HEK293T (cell line): Measurements from ENCODE around the gene HSF5.

Source experiments
- CTCF ChIA-PET: fragments of 350-600 bp; formaldehyde crosslinking; extraction: SDS; loops from one replicate; lab custom pipeline; 2021; ENCODE audit warnings: antibody characterized with exemption, inconsistent platforms; lab: Yijun Ruan, JAX
- POLR2A ChIA-PET: fragments of 350-600 bp; formaldehyde crosslinking; extraction: SDS; loops from one replicate; lab custom pipeline; 2020; ENCODE audit warnings: antibody characterized with exemption, inconsistent platforms; lab: Yijun Ruan, JAX
- DNase-seq: peaks from one replicate; pipeline ENCODE4 v3.0.0; 2012; ENCODE audit warnings: mixed read lengths; ENCODE audit errors: extremely low spot score
- ARNT ChIP-seq: fragments of 450-650 bp; IDR thresholded peaks from 2 replicates; pipeline ENCODE4 v1.6.1; 2017; ENCODE audit warnings: mild to moderate bottlenecking
- BHLHE40 ChIP-seq: fragments of 450-650 bp; IDR thresholded peaks from 2 replicates; pipeline ENCODE4 v1.6.1; 2016; ENCODE audit warnings: mild to moderate bottlenecking, moderate library complexity, borderline replicate concordance
- CTBP1 ChIP-seq: fragments of 450-650 bp; IDR thresholded peaks from 2 replicates; pipeline ENCODE4 v1.6.1; 2016; ENCODE audit warnings: borderline replicate concordance
- ELF4 ChIP-seq: fragments of 450-650 bp; IDR thresholded peaks from 2 replicates; pipeline ENCODE4 v1.6.1; 2017; ENCODE audit warnings: antibody characterized with exemption
- FOXA1 ChIP-seq: fragments of 450-650 bp; IDR thresholded peaks from 2 replicates; pipeline ENCODE4 v1.6.1; 2016; ENCODE audit warnings: mild to moderate bottlenecking
- FOXK2 ChIP-seq: fragments of 450-650 bp; IDR thresholded peaks from 2 replicates; pipeline ENCODE4 v1.6.1; 2016; ENCODE audit warnings: mild to moderate bottlenecking
- FOXM1 ChIP-seq: fragments of 450-650 bp; IDR thresholded peaks from 2 replicates; pipeline ENCODE4 v1.6.1; 2017; ENCODE audit warnings: mild to moderate bottlenecking, borderline replicate concordance
- HDGF ChIP-seq: fragments of 450-650 bp; IDR thresholded peaks from 2 replicates; pipeline ENCODE4 v1.6.1; 2017; ENCODE audit warnings: antibody characterized with exemption, borderline replicate concordance
- L3MBTL2 ChIP-seq: fragments of 450-650 bp; conservative IDR thresholded peaks from 2 replicates; pipeline ENCODE4 v1.6.1; 2016; ENCODE audit warnings: mild to moderate bottlenecking
- LEF1 ChIP-seq: fragments of 450-650 bp; IDR thresholded peaks from 2 replicates; pipeline ENCODE4 v1.6.1; 2017; ENCODE audit warnings: mild to moderate bottlenecking, borderline replicate concordance
- NFRKB ChIP-seq: fragments of 450-650 bp; IDR thresholded peaks from 2 replicates; pipeline ENCODE4 v1.6.1; 2016; ENCODE audit warnings: mild to moderate bottlenecking, moderate library complexity
- PKNOX1 ChIP-seq: fragments of 450-650 bp; IDR thresholded peaks from 2 replicates; pipeline ENCODE4 v1.6.1; 2016
- SP1 ChIP-seq: fragments of 450-650 bp; IDR thresholded peaks from 2 replicates; pipeline ENCODE4 v1.6.1; 2017
- SUZ12 ChIP-seq: fragments of 450-650 bp; IDR thresholded peaks from 2 replicates; pipeline ENCODE4 v1.6.1; 2016; ENCODE audit warnings: mild to moderate bottlenecking
- TARDBP ChIP-seq: fragments of 450-650 bp; IDR thresholded peaks from 2 replicates; pipeline ENCODE4 v1.6.1; 2016
- ZNF384 ChIP-seq: fragments of 450-650 bp; IDR thresholded peaks from 2 replicates; pipeline ENCODE4 v1.6.1; 2016

Gene HSF5

GRCh38 chr17:58498177-58498828, 10.1 kb upstream of the HSF5 start:
- POLR2A ChIA-PET: no interaction called here
- no peak for TF ChIP-seq NFRKB
- no peak for TF ChIP-seq L3MBTL2
- no peak for TF ChIP-seq FOXM1
- no peak for TF ChIP-seq ELF4
- no peak for TF ChIP-seq SP1
- CTCF ChIA-PET: no interaction called here
- DNase-seq: no peak

- DNase-seq: no peak
- POLR2A ChIA-PET: interaction anchor here (1.2 kb wide), 1 partner anchor 21 kb away, joined by 5 read pairs; the partner anchor contains the start of gene MTMR4
- TF ChIP-seq HDGF (no peak), NFRKB (no peak), L3MBTL2 (no peak), FOXK2 (no peak), SUZ12 (no peak), ARNT (no peak), BHLHE40 (no peak), PKNOX1 (no peak), FOXM1 (no peak), SP1 (no peak), FOXA1 (no peak), CTBP1 (no peak), ELF4 (no peak), ZNF384 (no peak)
- CTCF ChIA-PET: no interaction called here
These were observed 5.3 kb upstream of the HSF5 start for GRCh38 chr17:58493506-58493905.

- CTCF ChIA-PET: no interaction called here
- DNase-seq: no peak
- TF ChIP-seq SUZ12: no peak
- TF ChIP-seq ARNT: no peak
- no peak for TF ChIP-seq FOXA1
- no peak for TF ChIP-seq NFRKB
- no peak for TF ChIP-seq FOXK2
- TF ChIP-seq SP1: no peak
- TF ChIP-seq ELF4: no peak
- no peak for TF ChIP-seq FOXM1
- no peak for TF ChIP-seq CTBP1
- POLR2A ChIA-PET: interaction anchor here (1.1 to 1.2 kb wide), 2 partner anchors 22 to 26 kb away, joined by 4 to 5 read pairs; partner anchors contain the start of gene MTMR4
These were observed 4.3 kb upstream of the HSF5 start for GRCh38 chr17:58492238-58493121.

GRCh38 chr17:58491510-58492045, 3.4 kb upstream of the HSF5 start:
- TF ChIP-seq ARNT (no peak), HDGF (no peak), TARDBP (no peak), ZNF384 (no peak), LEF1 (no peak), ELF4 (no peak), NFRKB (no peak), CTBP1 (no peak), SUZ12 (no peak), SP1 (no peak), BHLHE40 (no peak), PKNOX1 (no peak), FOXA1 (no peak), L3MBTL2 (no peak), FOXM1 (no peak), FOXK2 (no peak)
- CTCF ChIA-PET: no interaction called here
- no peak for DNase-seq
- POLR2A ChIA-PET: no interaction called here

GRCh38 chr17:58488428-58488890, 251 bp upstream of the HSF5 start:
- no peak for DNase-seq
- POLR2A ChIA-PET: no interaction called here
- CTCF ChIA-PET: no interaction called here
- TF ChIP-seq FOXM1 (no peak), SP1 (no peak), HDGF (no peak), CTBP1 (no peak), L3MBTL2 (no peak), SUZ12 (no peak), ELF4 (no peak), ARNT (no peak), LEF1 (no peak), FOXA1 (no peak), ZNF384 (no peak), BHLHE40 (no peak), PKNOX1 (no peak), TARDBP (no peak), NFRKB (no peak), FOXK2 (no peak)
